Measurements from ENCODE around the gene GLYATL3. TPM values are rescaled to one million over a fixed set of nuclear protein-coding genes. Genes with fewer than 3 reads are reported as not detected.
A peak's percentile ranks its signal among the peaks of the same experiment; 100 is the strongest.

The GLYATL3 gene
- total and polyA plus RNA-seq, 2 of the 4 experiments (the other 2 are of a cell fraction), result not detected

GRCh38 chr6:49535795-49536194 lies 36.1 kb downstream of the GLYATL3 start (continued):
- TF ChIP-seq RAD21 (IDR thresholded peaks at IDR 0.05; ENCODE audit: low read length) (no peak), SMC3 (IDR thresholded peaks at IDR 0.05; ENCODE audit: low read depth, low read length) (no peak), RCOR1 (IDR thresholded peaks at IDR 0.05; ENCODE audit: insufficient replicate concordance, low read length) (no peak)

GRCh38 chr6:49539102-49539501 lies 39.4 kb downstream of the GLYATL3 start:
- H3K36me3 ChIP-seq (ENCODE audit: control insufficient read depth, insufficient read depth, low read length), result no peaks in the 10 kb centered on the region
- no peak for ATAC-seq (ENCODE audit: low read depth)
- dilution Hi-C loops (cut with HindIII; ENCODE audit: low sequenced_read_pairs, unreplicated experiment) (no loop called here), in situ Hi-C loops (cut with MboI; ENCODE audit: low sequenced_read_pairs) (loop anchor here (25.0 kb wide), 1 partner anchor 298 kb away; no protein-coding TSS in a partner anchor), intact Hi-C loops (cut with micrococcal nuclease) (no loop called here)
- H4K8ac ChIP-seq (ENCODE audit: low read depth in 2 of 2, low read length in 2 of 2), result no peak overlapping the region
- H2BK20ac ChIP-seq (ENCODE audit: low read depth, low read length), result no peak overlapping the region
- TF ChIP-seq CEBPB (IDR thresholded peaks at IDR 0.05; ENCODE audit: low read depth, low read length), result peak; percentile 88
- TF ChIP-seq FOS (IDR thresholded peaks at IDR 0.05; ENCODE audit: low read depth, low read length), result no peak
- TF ChIP-seq POLR2A (IDR thresholded peaks at IDR 0.05; ENCODE audit: low read depth, low read length), result no peak
- no peak for TF ChIP-seq CTCF (conservative IDR thresholded peaks at IDR 0.05; ENCODE audit: low read depth, low read length)
- TF ChIP-seq NFE2L2 (IDR thresholded peaks at IDR 0.05; ENCODE audit: low read depth, low read length), result no peak
- TF ChIP-seq MAFK (IDR thresholded peaks at IDR 0.05; ENCODE audit: low read depth, low read length), result no peak
- TF ChIP-seq SMC3 (IDR thresholded peaks at IDR 0.05; ENCODE audit: low read depth, low read length), result no peak
- no peak overlapping the region for H3K14ac ChIP-seq (replicated peaks; ENCODE audit: low read depth, low read length)
- H4K5ac ChIP-seq (ENCODE audit: low read depth, low read length), result no peak overlapping the region
- H4K91ac ChIP-seq (ENCODE audit: insufficient read depth, low read depth, low read length), result no peak overlapping the region
- no peak overlapping the region for H3K18ac ChIP-seq (ENCODE audit: low read depth, low read length)
- no peaks in the 10 kb centered on the region for H3K79me1 ChIP-seq (ENCODE audit: low read depth in 1 of 2, low read length in 2 of 2)
- H3K4me3 ChIP-seq (ENCODE audit: insufficient read depth, low read depth, low read length), result no peak overlapping the region
- CTCF ChIA-PET, result no interaction called here
- no peak overlapping the region for H2AFZ ChIP-seq (replicated peaks; ENCODE audit: low read length, poor library complexity)
- H3K9me1 ChIP-seq (ENCODE audit: insufficient read depth, low read length), result no peaks in the 10 kb centered on the region
- H3K4ac ChIP-seq (ENCODE audit: low read depth, low read length), result no peak overlapping the region
- H3K4me2 ChIP-seq (ENCODE audit: low read depth, low read length), result no peak overlapping the region
- POLR2A ChIA-PET (ENCODE audit: unreplicated experiment), result no interaction called here
- no TSS peak for BruUV-seq (replicated peaks)
- H2AK9ac ChIP-seq (replicated peaks; ENCODE audit: low read depth, low read length, poor library complexity), result no peak overlapping the region
- no CpG with 5 or more reads among the region's 3 CpGs for WGBS, 2 experiments (ENCODE audit: extremely low coverage in 2 of 2, insufficient read length in 1 of 2)
- H4K20me1 ChIP-seq (ENCODE audit: insufficient read depth, low read length), result no peaks in the 10 kb centered on the region
- H3K9ac ChIP-seq (ENCODE audit: low read depth, low read length), result no peak overlapping the region
- H3K23ac ChIP-seq (ENCODE audit: low read depth, low read length), result no peak overlapping the region
- H3K56ac ChIP-seq (ENCODE audit: extremely low read depth, insufficient read depth, low read length), result no peak overlapping the region
- no peaks in the 10 kb centered on the region for H3K27me3 ChIP-seq (ENCODE audit: control insufficient read depth, insufficient read depth, low read length)
- H2AK5ac ChIP-seq (ENCODE audit: low read depth, low read length), result no peak overlapping the region
- no peak overlapping the region for H2BK120ac ChIP-seq (ENCODE audit: low read depth, low read length)
- H2BK15ac ChIP-seq (ENCODE audit: low read depth, low read length), result no peak overlapping the region
- H2BK5ac ChIP-seq (ENCODE audit: low read depth, low read length, poor library complexity, severe bottlenecking), result no peak overlapping the region
- no peaks in the 10 kb centered on the region for H3K4me1 ChIP-seq (ENCODE audit: control insufficient read depth, insufficient read depth, low read length)
- no peaks in the 10 kb centered on the region for H3K9me3 ChIP-seq (ENCODE audit: control insufficient read depth, insufficient read depth, low read length)
- no peak overlapping the region for H3K27ac ChIP-seq (ENCODE audit: insufficient read depth, low read length)
- no peak for DNase-seq

Measured in IMR-90 (cell line).